ENCODE results near the gene YPEL1.
"Not testable (repeated sequence)": the region's sequence is repeated elsewhere in the genome, so short reads cannot be mapped to it uniquely, and the experiment has no call there.

YPEL1 gene

DNA sequence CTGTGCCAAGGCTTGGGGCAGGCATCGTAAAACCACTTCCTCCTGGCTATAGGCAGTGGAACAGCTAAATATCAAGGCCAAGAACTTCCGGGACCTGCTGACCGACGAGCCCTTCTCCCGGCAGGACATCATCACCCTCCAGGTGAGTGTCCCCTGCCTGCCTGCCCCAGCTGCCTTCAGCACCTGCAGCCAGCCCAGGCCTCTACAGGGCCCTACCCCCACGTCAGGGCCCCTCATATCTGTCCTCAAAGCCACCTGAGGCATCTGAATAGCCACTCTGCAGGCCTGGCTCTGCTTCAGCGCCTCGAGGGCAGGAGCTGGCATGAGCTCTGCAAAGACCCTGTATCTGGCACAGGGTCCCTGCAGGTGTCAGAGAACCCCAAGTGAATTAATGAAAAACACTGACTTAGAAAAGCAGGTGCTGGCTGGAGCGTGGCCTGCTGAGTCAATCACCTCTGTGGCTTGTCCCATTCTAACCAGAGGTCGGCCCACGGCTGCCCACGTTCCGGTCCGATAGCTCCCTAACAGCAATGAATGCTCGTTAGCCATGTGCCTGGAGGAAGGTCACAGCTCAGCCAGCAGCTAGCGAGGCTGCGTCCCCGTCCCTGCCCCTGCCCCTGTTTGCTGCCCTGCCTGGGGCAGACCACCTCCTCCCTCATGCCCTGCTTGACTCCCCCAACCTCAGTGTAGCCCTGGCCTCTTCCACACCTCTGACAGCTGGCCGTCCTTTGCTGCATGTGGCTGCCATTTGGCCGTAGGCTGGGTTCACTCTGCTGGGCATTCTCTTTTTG lies 53.0 kb downstream of the YPEL1 start:
- DNase-seq (ENCODE audit: low read depth) = no peak
- TF ChIP-seq, protein P1, sequence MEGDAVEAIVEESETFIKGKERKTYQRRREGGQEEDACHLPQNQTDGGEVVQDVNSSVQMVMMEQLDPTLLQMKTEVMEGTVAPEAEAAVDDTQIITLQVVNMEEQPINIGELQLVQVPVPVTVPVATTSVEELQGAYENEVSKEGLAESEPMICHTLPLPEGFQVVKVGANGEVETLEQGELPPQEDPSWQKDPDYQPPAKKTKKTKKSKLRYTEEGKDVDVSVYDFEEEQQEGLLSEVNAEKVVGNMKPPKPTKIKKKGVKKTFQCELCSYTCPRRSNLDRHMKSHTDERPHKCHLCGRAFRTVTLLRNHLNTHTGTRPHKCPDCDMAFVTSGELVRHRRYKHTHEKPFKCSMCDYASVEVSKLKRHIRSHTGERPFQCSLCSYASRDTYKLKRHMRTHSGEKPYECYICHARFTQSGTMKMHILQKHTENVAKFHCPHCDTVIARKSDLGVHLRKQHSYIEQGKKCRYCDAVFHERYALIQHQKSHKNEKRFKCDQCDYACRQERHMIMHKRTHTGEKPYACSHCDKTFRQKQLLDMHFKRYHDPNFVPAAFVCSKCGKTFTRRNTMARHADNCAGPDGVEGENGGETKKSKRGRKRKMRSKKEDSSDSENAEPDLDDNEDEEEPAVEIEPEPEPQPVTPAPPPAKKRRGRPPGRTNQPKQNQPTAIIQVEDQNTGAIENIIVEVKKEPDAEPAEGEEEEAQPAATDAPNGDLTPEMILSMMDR (IDR thresholded peaks at IDR 0.05; ENCODE audit: low read depth, low read length, missing control alignments) = no peak
- H3K4me3 ChIP-seq (ENCODE audit: low read depth, low read length) = no peak overlapping the region

DNA sequence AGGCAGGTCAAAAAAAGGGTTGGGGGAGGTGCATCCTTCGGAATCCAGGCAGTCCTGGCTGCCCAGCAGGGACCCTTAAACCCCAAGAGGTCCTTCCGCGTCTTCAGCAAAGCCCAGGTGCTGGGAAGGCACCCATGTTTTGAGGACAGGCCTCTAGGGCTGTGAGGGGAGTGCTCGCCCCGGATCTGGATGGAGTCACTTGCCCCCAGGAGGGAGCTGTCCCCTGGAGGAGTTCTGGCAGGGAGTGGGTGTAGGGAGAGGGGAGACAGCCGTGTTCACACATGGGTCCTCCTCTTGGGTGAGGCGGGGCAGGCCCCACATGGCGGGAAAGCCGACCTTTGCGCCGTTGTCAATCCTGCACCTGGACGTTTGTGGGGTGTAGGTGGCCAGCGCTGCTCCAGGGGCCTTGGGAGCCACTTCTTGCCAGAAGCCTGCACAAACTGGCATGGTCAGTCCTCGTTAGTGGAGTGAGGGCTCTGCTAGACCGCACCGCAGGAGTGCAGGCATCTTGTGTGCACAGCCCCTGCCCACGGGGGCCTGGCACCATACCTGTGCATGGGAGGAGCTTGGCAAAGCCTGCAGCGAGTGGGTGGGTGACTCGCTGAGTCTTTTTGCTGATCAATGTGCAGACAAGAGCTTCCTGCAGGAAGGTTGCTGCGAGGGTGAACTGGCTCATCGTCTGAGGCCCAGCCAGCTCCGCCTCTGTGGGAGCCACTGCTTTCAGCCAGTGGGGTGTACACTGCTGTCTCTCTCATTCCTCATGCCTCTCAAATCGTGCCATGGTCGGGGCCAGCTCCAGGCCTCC lies 53.8 kb downstream of the YPEL1 start:
- TF ChIP-seq, protein P1 (IDR thresholded peaks at IDR 0.05; ENCODE audit: low read depth, low read length, missing control alignments) = no peak
- H3K4me3 ChIP-seq (ENCODE audit: low read depth, low read length) = no peak overlapping the region
- no peak for DNase-seq (ENCODE audit: low read depth)

DNA sequence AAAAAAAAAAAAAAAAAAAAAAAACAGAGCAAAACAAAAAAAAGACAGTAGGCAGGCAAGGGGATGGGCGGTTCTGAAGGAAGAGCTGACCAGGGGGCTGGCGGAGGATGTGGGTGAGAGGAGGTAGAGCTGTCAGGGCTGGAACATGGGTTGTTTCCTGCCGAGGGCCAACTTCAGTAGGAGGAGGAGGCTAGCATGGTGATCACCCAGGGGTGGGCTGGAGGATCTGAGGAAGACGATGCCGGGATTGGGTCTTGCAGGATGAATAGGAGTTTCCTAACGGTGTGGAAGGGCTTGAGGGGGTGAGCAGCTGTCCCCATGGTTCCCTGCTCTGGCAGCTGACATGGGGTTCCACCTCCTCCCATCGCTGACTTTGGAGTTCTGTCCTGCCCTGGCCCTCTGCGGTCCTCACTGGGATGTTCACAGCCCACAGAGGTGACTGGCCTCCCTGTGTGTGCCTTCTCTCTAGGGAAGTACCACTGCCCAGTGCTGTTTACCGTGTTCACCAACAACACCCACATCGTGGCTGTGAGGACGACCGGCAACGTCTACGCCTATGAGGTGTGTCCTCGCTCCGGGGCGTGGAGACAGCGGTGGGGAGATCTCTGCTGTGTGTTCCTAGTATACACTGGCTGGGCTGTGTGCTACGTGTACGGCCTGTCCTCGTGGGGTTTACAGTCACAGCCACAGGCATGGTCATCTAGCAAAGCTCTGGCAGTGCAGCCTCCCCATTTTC lies 54.6 kb downstream of the YPEL1 start:
- DNase-seq (ENCODE audit: low read depth) = no peak
- H3K4me3 ChIP-seq (ENCODE audit: low read depth, low read length) = no peak overlapping the region
- TF ChIP-seq, protein P1 (IDR thresholded peaks at IDR 0.05; ENCODE audit: low read depth, low read length, missing control alignments) = no peak

DNA sequence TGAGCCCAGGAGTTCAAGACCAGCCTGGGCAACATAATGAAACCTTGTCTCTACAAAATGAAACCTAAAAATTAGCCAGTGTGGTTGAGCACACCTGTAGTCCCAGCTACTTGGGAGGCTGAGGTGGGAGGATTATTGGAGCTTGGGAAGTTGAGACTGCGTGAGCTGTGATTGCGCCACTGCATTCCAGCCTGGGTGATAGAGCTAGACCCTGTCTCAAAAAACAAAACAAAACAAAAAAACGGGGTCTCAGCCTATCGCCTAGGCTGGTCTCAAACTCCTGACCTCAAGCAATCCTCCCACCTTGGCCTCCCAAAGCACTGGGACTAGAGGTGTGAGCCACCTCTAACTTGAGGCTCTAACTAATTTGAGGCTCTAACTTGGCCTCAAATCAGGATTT lies 56.2 kb downstream of the YPEL1 start:
- DNase-seq (ENCODE audit: low read depth) = no peak
- no peak overlapping the region for H3K4me3 ChIP-seq (ENCODE audit: low read depth, low read length)
- TF ChIP-seq, protein P1 (IDR thresholded peaks at IDR 0.05; ENCODE audit: low read depth, low read length, missing control alignments) = no peak

DNA sequence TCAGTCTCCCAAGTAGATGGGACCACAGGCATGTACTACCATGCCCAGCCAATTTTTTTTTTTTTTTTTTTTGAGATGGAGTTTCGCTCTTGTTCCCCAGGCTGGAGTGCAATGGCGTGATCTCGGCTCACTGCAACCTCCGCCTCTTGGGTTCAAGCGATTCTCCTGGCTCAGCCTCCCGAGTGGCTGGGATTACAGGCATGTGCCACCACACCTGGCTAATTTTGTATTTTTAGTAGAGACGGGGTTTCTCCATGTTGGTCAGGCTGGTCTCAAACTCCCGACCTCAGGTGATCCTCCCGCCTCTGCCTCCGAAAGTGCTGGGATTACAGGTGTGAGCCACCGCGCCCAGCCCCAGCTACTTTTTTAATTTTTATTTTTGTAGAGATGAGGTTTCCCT lies 56.8 kb downstream of the YPEL1 start:
- not testable (repeated sequence) for DNase-seq (ENCODE audit: low read depth); H3K4me3 ChIP-seq (ENCODE audit: low read depth, low read length)

DNA sequence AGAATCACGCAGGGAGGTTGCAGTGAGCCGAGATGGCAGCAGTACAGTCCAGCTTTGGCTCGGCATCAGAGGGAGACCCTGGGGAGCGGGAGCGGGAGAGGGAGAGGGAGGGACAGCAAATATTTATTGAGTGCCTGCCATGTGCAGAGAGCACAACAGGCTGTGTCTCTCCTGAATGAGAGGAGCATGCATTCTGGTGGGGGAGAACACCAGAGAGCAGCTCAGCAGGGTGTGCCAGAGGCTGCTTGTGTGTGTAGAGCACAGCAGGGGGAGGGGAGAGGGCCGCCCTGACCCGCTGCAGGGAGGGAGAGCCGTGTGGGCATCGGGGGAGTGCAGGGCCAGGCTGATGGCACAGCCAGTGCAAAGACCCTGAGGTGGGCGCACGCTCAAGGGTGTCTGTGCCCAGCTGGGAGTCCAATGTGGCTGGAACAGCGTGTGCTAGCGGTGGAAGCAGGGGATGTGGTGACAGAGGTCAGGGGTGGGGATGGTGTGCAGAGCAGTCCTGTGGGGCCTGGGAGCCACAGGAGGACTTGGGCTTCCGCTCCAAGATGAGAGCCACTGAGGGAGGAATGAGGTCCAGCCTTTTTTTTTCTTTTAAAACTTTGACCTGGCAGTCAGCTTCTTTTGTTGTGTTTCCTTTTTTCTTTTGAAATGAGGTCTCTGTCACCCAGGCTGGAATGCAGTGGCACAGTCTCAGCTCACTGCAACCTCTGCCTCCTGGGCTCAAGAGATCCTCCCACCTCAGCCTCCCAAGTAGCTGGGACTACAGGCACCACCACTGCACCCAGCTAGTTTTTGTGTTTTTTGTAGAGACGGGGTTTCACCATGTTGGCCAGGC lies 57.8 kb downstream of the YPEL1 start:
- DNase-seq (ENCODE audit: low read depth) = no peak
- H3K4me3 ChIP-seq (ENCODE audit: low read depth, low read length) = no peak overlapping the region
- TF ChIP-seq, protein P1 (IDR thresholded peaks at IDR 0.05; ENCODE audit: low read depth, low read length, missing control alignments) = no peak
